AG09309 (cell line): ENCODE results near the gene RIF1.

ENCODE experiments used
- DNase-seq: peaks from one replicate; pipeline ENCODE4 v3.0.0-alpha.2; 2010; ENCODE audit warnings: low read depth
- H3K4me3 ChIP-seq: 2 replicates; pipeline ENCODE4 v1.5.1; 2011; ENCODE audit warnings: mild to moderate bottlenecking, low read depth, low read length, moderate library complexity; ENCODE audit not compliant: control insufficient read depth
- TF ChIP-seq, protein P1 (sequence below): IDR thresholded peaks from 2 replicates; pipeline ENCODE4 v1.5.1; 2011; ENCODE audit warnings: mild to moderate bottlenecking, low read depth, low read length, inconsistent platforms; ENCODE audit not compliant: insufficient read depth, control insufficient read depth; ENCODE audit errors: missing control alignments

Gene RIF1

DNA sequence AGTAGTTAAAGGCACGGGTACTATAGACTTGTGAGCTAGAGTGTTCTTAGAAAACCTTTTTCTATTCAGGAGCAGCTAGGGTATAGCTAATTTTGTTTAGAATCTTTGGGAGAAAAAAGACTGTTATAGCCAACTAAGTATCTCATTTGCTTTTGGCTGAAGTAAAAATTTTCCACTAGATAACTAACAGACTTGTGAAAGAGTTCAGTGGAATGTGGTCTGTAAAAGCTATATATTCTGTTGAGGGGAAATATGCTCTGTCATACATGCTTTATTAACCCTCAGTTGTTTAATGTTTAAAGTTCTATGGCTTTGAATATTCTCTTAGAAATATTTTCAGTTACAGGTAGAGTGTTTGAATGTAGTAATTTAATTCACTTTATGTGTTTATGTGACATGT lies 49.7 kb downstream of the RIF1 start:
- no peak overlapping the region for H3K4me3 ChIP-seq
- TF ChIP-seq, protein P1, sequence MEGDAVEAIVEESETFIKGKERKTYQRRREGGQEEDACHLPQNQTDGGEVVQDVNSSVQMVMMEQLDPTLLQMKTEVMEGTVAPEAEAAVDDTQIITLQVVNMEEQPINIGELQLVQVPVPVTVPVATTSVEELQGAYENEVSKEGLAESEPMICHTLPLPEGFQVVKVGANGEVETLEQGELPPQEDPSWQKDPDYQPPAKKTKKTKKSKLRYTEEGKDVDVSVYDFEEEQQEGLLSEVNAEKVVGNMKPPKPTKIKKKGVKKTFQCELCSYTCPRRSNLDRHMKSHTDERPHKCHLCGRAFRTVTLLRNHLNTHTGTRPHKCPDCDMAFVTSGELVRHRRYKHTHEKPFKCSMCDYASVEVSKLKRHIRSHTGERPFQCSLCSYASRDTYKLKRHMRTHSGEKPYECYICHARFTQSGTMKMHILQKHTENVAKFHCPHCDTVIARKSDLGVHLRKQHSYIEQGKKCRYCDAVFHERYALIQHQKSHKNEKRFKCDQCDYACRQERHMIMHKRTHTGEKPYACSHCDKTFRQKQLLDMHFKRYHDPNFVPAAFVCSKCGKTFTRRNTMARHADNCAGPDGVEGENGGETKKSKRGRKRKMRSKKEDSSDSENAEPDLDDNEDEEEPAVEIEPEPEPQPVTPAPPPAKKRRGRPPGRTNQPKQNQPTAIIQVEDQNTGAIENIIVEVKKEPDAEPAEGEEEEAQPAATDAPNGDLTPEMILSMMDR: no peak
- no peak for DNase-seq

DNA sequence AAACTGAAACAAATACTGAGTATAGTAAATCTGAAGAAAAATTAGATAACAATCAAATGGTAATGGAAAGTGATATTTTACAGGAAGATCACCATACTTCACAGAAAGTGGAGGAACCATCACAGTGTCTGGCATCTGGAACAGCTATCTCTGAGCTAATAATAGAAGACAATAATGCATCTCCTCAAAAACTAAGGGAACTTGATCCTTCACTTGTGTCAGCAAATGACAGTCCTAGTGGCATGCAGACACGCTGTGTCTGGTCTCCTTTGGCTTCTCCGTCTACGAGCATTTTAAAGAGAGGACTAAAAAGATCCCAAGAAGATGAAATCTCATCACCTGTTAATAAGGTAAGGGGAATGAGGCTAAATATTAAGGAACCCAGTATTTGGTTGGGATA lies 56.1 kb downstream of the RIF1 start:
- no peak overlapping the region for H3K4me3 ChIP-seq
- no peak for DNase-seq
- TF ChIP-seq, protein P1: no peak

DNA sequence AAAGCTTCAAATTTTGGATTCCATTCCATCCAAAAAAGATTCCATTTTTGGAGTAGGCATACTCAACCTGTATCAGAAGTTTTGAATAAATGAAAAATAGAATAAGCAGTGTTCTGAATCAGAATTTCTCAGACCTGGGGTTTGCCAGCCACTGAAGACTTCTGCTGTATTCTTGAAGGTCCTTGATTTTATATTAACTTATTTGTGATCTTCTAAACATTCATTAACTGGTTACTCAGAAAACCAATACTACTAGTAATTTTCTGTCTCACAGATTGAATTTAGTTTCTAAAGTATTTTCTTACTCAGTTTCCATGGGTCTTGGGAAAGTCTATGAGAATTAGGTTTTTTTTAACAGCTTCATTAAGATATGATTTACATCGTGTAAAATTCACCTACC lies 60.9 kb downstream of the RIF1 start:
- no peak overlapping the region for H3K4me3 ChIP-seq
- TF ChIP-seq, protein P1: no peak
- no peak for DNase-seq

DNA sequence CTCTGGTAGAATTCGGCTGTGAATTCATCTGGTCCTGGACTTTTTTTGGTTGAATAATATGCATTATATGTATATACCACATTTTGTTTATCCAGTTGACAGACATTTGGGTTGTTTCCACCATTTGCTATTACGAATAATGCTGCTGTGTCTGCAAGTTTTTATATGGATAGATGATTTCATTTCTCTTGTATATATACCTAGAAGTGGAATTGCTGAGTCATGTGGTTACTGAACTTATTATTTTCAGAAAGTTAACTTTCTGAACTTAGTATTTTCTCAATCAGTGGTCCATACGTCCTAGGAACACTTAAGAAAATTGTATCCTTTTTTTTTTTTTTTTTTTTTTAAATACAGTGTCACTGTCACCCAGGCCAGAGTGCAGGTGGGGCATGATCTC lies 63.3 kb downstream of the RIF1 start:
- no peak overlapping the region for H3K4me3 ChIP-seq
- no peak for DNase-seq
- TF ChIP-seq, protein P1: no peak

DNA sequence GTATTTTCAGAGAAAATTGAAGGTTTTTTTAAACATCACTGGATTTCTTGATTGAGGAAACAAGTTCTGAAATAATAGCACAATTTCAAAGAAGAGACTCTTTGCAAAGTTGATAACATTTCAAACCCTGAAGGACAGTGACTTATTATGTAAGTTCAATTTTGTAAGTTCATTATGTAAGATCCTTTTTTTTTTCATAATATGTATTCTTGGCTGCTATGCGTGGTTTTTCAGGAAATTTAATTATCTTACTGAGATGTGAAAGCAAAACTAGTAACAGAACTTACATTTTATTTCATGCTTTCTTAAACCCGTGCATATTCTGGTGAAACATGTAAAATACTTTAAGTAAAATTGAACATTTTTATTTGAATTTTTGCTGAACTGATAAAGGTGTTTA lies 65.4 kb downstream of the RIF1 start:
- no peak for DNase-seq
- no peak overlapping the region for H3K4me3 ChIP-seq
- TF ChIP-seq, protein P1: no peak

- no peak overlapping the region for H3K4me3 ChIP-seq
- no peak for DNase-seq
- TF ChIP-seq, protein P1: no peak
These were observed 66.6 kb downstream of the RIF1 start for GRCh38 chr2:151476287-151476686.

GRCh38 chr2:151478011-151478410 lies 68.3 kb downstream of the RIF1 start:
- no peak for DNase-seq
- TF ChIP-seq, protein P1: no peak

More at GRCh38 chr2:151478011-151478410, 68.3 kb downstream of the RIF1 start:
- no peak overlapping the region for H3K4me3 ChIP-seq
